ENCODE results near the gene RHPN2.
"Not testable (repeated sequence)": the region's sequence is repeated elsewhere in the genome, so short reads cannot be mapped to it uniquely, and the experiment has no call there.

DNA sequence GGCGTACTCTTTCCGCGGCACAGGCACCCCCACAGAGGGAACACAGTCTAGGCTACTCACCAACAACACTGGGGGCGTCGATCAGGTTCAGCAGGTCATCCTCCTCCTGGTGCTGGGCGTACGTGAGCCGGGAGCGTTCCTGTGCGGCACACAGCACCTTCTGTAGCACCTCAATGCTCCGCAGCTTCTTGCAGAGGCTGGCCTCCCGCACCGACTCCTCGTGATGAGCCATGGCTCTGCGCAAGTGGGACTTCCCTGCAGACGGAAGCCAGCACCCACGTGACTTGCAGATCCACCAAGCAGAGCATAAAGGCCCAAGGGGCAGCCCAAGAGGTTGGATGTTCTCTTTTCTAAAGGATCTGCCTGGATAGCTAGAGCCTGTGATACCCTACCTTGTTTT, 68.7 kb downstream of the RHPN2 start:
- TF ChIP-seq, protein P1, sequence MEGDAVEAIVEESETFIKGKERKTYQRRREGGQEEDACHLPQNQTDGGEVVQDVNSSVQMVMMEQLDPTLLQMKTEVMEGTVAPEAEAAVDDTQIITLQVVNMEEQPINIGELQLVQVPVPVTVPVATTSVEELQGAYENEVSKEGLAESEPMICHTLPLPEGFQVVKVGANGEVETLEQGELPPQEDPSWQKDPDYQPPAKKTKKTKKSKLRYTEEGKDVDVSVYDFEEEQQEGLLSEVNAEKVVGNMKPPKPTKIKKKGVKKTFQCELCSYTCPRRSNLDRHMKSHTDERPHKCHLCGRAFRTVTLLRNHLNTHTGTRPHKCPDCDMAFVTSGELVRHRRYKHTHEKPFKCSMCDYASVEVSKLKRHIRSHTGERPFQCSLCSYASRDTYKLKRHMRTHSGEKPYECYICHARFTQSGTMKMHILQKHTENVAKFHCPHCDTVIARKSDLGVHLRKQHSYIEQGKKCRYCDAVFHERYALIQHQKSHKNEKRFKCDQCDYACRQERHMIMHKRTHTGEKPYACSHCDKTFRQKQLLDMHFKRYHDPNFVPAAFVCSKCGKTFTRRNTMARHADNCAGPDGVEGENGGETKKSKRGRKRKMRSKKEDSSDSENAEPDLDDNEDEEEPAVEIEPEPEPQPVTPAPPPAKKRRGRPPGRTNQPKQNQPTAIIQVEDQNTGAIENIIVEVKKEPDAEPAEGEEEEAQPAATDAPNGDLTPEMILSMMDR (IDR thresholded peaks at IDR 0.05), result not testable (repeated sequence)
- not testable (repeated sequence) for TF ChIP-seq POLR2AphosphoS5 (IDR thresholded peaks at IDR 0.05; ENCODE audit: insufficient read depth in 1 of 2, low read depth in 1 of 2); POLR2A (IDR thresholded peaks at IDR 0.05)

All from vagina (tissue), 2 donors.